ENCODE data around the gene GUCY2D. TPM values are rescaled to one million over a fixed set of nuclear protein-coding genes. Genes with fewer than 3 reads are reported as not detected.
"Not testable (repeated sequence)": the region's sequence is repeated elsewhere in the genome, so short reads cannot be mapped to it uniquely, and the experiment has no call there.

The GUCY2D gene
- total RNA-seq, 6 donors from 2014 or later, result 2.6 to 5.0 (median 3.8) TPM; not detected in 3

- 13 to 18% methylated on average over 7 of the region's 7 CpGs for WGBS, 2 donors
- H3K36me3 ChIP-seq, result no peaks in the 10 kb centered on the region
- TF ChIP-seq POLR2A (IDR thresholded peaks at IDR 0.05) (no peak), CTCF (IDR thresholded peaks at IDR 0.05) (no peak), EP300 (IDR thresholded peaks at IDR 0.05) (no peak), POLR2AphosphoS5 (IDR thresholded peaks at IDR 0.05) (no peak)
- H3K4me1 ChIP-seq, result peaks cover 0 to 45% (median 29%) of the 10 kb centered on the region in 4 donors
- H3K4me3 ChIP-seq, result peak overlapping the region in 1 of 4 donors; percentile 27
- H3K9me3 ChIP-seq, result no peaks in the 10 kb centered on the region
- ATAC-seq (ENCODE audit: low FRiP score in 2 of 2) (no peak), DNase-seq (no peak)
- peak overlapping the region in 2 of 4 donors; percentile 40 to 60 for H3K27ac ChIP-seq
- peaks cover 0 to 19% (median 4%) of the 10 kb centered on the region in 4 donors for H3K27me3 ChIP-seq
These were observed 56.7 kb downstream of the GUCY2D start for GRCh38 chr17:8059131-8059530.

- H3K27ac ChIP-seq, result no peak overlapping the region
- 6 to 8% methylated on average over 10 of the region's 10 CpGs for WGBS, 2 donors
- H3K4me1 ChIP-seq, result peaks cover 0 to 40% (median 27%) of the 10 kb centered on the region in 4 donors
- H3K4me3 ChIP-seq, result no peak overlapping the region
- DNase-seq (peak in 1 of 2 donors; percentile 57), ATAC-seq (ENCODE audit: low FRiP score in 2 of 2) (peak in 1 of 2 donors; percentile 63)
- H3K27me3 ChIP-seq, result peaks cover 0 to 25% (median 4%) of the 10 kb centered on the region in 4 donors
- H3K36me3 ChIP-seq, result no peaks in the 10 kb centered on the region
- no peaks in the 10 kb centered on the region for H3K9me3 ChIP-seq
- TF ChIP-seq POLR2AphosphoS5 (IDR thresholded peaks at IDR 0.05), result no peak
- peak; percentile 61 to 75 (median 70) for TF ChIP-seq CTCF (IDR thresholded peaks at IDR 0.05)
These were observed 57.9 kb downstream of the GUCY2D start for GRCh38 chr17:8060274-8060673.

GRCh38 chr17:8061851-8062250 lies 59.4 kb downstream of the GUCY2D start:
- Histone ChIP-seq H3K27me3 (peaks cover 0 to 25% (median 4%) of the 10 kb centered on the region in 4 donors), H3K4me1 (peaks cover 0 to 28% (median 13%) of the 10 kb centered on the region in 4 donors)
- not testable (repeated sequence) for H3K36me3 ChIP-seq; DNase-seq; ATAC-seq (ENCODE audit: low FRiP score in 2 of 2); H3K27ac ChIP-seq; H3K4me3 ChIP-seq; H3K9me3 ChIP-seq
- WGBS, 2 donors, result 69% methylated on average over 8 of the region's 8 CpGs

GRCh38 chr17:8062435-8062806 lies 60.0 kb downstream of the GUCY2D start:
- DNase-seq, result no peak
- ATAC-seq (ENCODE audit: low FRiP score in 2 of 2), result no peak
- no peaks in the 10 kb centered on the region for H3K9me3 ChIP-seq
- TF ChIP-seq POLR2AphosphoS5 (IDR thresholded peaks at IDR 0.05), result no peak
- TF ChIP-seq CTCF (IDR thresholded peaks at IDR 0.05), result no peak
- TF ChIP-seq EP300 (IDR thresholded peaks at IDR 0.05), result no peak
- TF ChIP-seq POLR2A (IDR thresholded peaks at IDR 0.05), result no peak
- peaks cover 0 to 25% (median 4%) of the 10 kb centered on the region in 4 donors for H3K27me3 ChIP-seq
- no peaks in the 10 kb centered on the region for H3K36me3 ChIP-seq
- no peak overlapping the region for H3K4me3 ChIP-seq
- peaks cover 0 to 22% (median 7%) of the 10 kb centered on the region in 4 donors for H3K4me1 ChIP-seq
- H3K27ac ChIP-seq, result no peak overlapping the region
- 21 to 33% methylated on average over 8 of the region's 8 CpGs for WGBS, 2 donors

- H3K27me3 ChIP-seq, result peaks cover 0 to 25% (median 4%) of the 10 kb centered on the region in 4 donors
These were observed 60.5 kb downstream of the GUCY2D start for GRCh38 chr17:8062807-8063483.

More at GRCh38 chr17:8062807-8063483, 60.5 kb downstream of the GUCY2D start:
- Histone ChIP-seq H3K27ac (no peak overlapping the region), H3K4me3 (no peak overlapping the region), H3K9me3 (no peaks in the 10 kb centered on the region), H3K4me1 (peaks cover 0 to 17% (median 3%) of the 10 kb centered on the region in 4 donors), H3K36me3 (no peaks in the 10 kb centered on the region)
- ATAC-seq (ENCODE audit: low FRiP score in 2 of 2), result no peak
- WGBS, 2 donors, result 27 to 33% methylated on average over 15 of the region's 15 CpGs
- TF ChIP-seq CTCF (IDR thresholded peaks at IDR 0.05) (no peak), POLR2AphosphoS5 (IDR thresholded peaks at IDR 0.05) (no peak), POLR2A (IDR thresholded peaks at IDR 0.05) (no peak), EP300 (IDR thresholded peaks at IDR 0.05) (no peak)
- no peak for DNase-seq

All from upper lobe of left lung (tissue), 6 donors.